PC-3 (cell line): ENCODE data around the gene HIPK2. TPM values are rescaled to one million over a fixed set of nuclear protein-coding genes. Genes with fewer than 3 reads are reported as not detected.

Source experiments
- ATAC-seq: fragments of 200-7000 bp; cut with Tn5 transposase; 2 replicates; pipeline ENCODE4 v1.9.1; 2020; ENCODE audit warnings: mild to moderate bottlenecking, moderate library complexity
- BruUV-seq: library from RNA; stranded (reverse); fragments of 400-500 nt; replicated peaks from 2 replicates; lab custom pipeline; 2021; lab: Mats Ljungman, UMichigan
- CTCF ChIA-PET: fragments of 300-600 bp; sonication (Branson Sonifier 250); formaldehyde crosslinking; loops from one replicate; lab custom pipeline; 2022; ENCODE audit warnings: antibody characterized with exemption; lab: Charles Lee
- POLR2A ChIA-PET: fragments of 300-600 bp; sonication (Branson Sonifier 250); formaldehyde crosslinking; loops from one replicate; lab custom pipeline; 2022; ENCODE audit warnings: antibody characterized with exemption; ENCODE audit not compliant: unreplicated experiment; lab: Charles Lee
- DNase-seq: peaks from one replicate; pipeline ENCODE4 v3.0.0-alpha.2; 2015
- H2AFZ ChIP-seq: fragments of 300-600 bp; sonication (generic); 2 replicates; pipeline ENCODE4 v1.6.0; 2016; ENCODE audit warnings: antibody characterized with exemption, low read length
- H3F3A ChIP-seq: fragments of 300-600 bp; sonication (generic); one replicate; pipeline ENCODE4 v1.6.0; 2017; ENCODE audit warnings: antibody characterized with exemption, low read length, control low read depth, mild to moderate bottlenecking; ENCODE audit not compliant: unreplicated experiment
- H3K27ac ChIP-seq: fragments of 300-600 bp; sonication (generic); 2 replicates; pipeline ENCODE4 v1.5.1; 2016; ENCODE audit warnings: mild to moderate bottlenecking, low read length
- H3K27me3 ChIP-seq: fragments of 300-600 bp; sonication (generic); 2 replicates; pipeline ENCODE4 v1.6.1; 2016; ENCODE audit warnings: low read length, mixed read lengths
- H3K36me3 ChIP-seq: fragments of 300-600 bp; sonication (generic); 2 replicates; pipeline ENCODE4 v1.6.1; 2016; ENCODE audit warnings: low read depth, mixed run types, low read length, mixed read lengths
- H3K4me1 ChIP-seq: fragments of 300-600 bp; sonication (generic); 2 replicates; pipeline ENCODE4 v1.5.1; 2016; ENCODE audit warnings: low read length; ENCODE audit not compliant: insufficient read depth
- H3K4me2 ChIP-seq: fragments of 300-600 bp; sonication (generic); 2 replicates; pipeline ENCODE4 v1.6.0; 2016; ENCODE audit warnings: low read length
- H3K4me3 ChIP-seq: fragments of 300-600 bp; sonication (generic); 2 replicates; pipeline ENCODE4 v1.5.1; 2016; ENCODE audit warnings: mild to moderate bottlenecking, low read length, mixed read lengths
- H3K79me2 ChIP-seq: fragments of 300-600 bp; sonication (generic); 2 replicates; pipeline ENCODE4 v1.6.1; 2017; ENCODE audit warnings: low read length, mixed read lengths
- H3K9ac ChIP-seq: fragments of 300-600 bp; sonication (generic); 2 replicates; pipeline ENCODE4 v1.6.0; 2016; ENCODE audit warnings: mild to moderate bottlenecking, low read length
- H3K9me2 ChIP-seq: fragments of 300-600 bp; sonication (generic); replicated peaks from 2 replicates; pipeline ENCODE4 v1.6.1; 2016; ENCODE audit warnings: mixed run types, low read length, mixed read lengths
- H3K9me3 ChIP-seq: fragments of 300-600 bp; sonication (generic); 2 replicates; pipeline ENCODE4 v1.6.1; 2016; ENCODE audit warnings: low read length, mixed read lengths
- H4K20me1 ChIP-seq: fragments of 300-600 bp; sonication (generic); 2 replicates; pipeline ENCODE4 v1.6.1; 2016; ENCODE audit warnings: low read length, mixed read lengths
- EZH2 ChIP-seq: fragments of 300-600 bp; sonication (generic); IDR thresholded peaks from one replicate; pipeline ENCODE4 v1.6.1; 2017; ENCODE audit warnings: antibody characterized with exemption, mild to moderate bottlenecking, low read length; ENCODE audit not compliant: unreplicated experiment
- EZH2phosphoT487 ChIP-seq: fragments of 300-600 bp; sonication (generic); IDR thresholded peaks from 2 replicates; pipeline ENCODE4 v1.6.1; 2018; ENCODE audit warnings: mild to moderate bottlenecking, antibody characterized with exemption, low read length, borderline replicate concordance
- intact Hi-C: fragments of 100-400 bp; cut with micrococcal nuclease; formaldehyde crosslinking; loops from 2 replicates; pipeline ENCODE4 v1.9.0; 2023
- total RNA-seq: library from RNA; depleted of rRNA; stranded (reverse); fragments of >200 nt; gene quantifications from 2 replicates; pipeline ENCODE4 v1.2.3, GENCODE V29; 2014
- TF ChIP-seq, protein P1 (sequence below): fragments of 300-600 bp; sonication (generic); conservative IDR thresholded peaks from 2 replicates; pipeline ENCODE4 v1.5.1; 2017; ENCODE audit warnings: antibody characterized with exemption, low read depth, mild to moderate bottlenecking, low read length

HIPK2 gene
- total RNA-seq, 1 experiment from 2014 or later, result 38.1 TPM

DNA sequence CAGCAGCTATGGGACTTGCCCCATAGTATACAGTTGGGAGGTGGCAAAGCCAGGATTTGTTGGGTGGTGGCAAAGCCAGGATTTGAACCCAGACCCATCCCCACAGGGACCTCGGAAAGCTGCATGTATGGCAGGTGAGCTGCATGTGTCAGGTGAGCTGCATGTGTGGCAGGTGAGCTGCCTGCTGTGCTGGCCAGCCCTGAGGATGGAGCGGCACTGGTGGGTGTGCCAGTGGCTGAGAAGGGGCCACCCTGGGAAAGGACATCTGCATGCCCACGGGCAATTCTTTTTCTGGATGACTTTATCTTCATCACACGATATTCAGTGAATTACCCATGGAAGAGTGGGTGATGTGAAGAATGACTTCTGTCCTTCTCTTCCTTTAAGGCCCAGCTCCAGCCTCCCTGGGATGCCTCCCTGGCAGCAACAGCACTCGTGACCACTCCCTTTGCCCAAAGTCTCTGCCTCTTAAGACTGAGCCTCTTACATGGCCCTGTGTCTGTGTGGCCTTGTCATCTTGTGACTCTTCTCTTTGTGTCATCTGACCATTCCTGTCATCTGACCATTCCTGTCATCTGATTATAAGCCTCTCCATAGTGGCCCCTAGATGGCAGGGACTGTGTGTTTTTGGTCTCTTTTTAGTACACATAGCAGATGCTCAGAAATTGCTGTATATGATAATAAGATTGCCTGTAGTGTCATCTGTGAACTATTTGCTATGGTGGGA lies 229.3 kb downstream of the HIPK2 start:
- no TSS peak for BruUV-seq
- POLR2A ChIA-PET, result no interaction called here

DNA sequence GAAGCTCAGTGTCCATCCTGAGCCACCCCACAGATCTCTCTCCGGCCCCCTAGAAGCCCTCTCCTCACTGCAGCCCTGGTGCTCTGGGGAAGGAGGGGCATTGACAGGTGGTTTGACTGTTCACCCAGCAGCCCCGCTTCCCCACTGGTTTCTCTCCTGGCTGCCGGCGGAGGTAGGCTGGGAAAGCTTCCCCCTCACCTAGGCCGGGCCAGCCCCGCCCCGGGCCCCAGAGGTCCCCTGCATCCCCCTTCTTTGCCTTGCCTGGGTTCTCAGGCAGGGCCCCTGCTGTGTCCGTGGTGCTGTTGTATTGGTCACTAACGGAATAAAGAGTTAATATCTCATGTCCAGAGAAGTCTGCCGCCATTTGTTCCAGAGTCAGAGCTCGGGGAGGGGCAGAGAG lies 233.2 kb downstream of the HIPK2 start:
- ATAC-seq (no peak), DNase-seq (no peak)
- no peak overlapping the region for H2AFZ ChIP-seq
- TF ChIP-seq EZH2 (no peak), EZH2phosphoT487 (no peak)
- TF ChIP-seq, protein P1, sequence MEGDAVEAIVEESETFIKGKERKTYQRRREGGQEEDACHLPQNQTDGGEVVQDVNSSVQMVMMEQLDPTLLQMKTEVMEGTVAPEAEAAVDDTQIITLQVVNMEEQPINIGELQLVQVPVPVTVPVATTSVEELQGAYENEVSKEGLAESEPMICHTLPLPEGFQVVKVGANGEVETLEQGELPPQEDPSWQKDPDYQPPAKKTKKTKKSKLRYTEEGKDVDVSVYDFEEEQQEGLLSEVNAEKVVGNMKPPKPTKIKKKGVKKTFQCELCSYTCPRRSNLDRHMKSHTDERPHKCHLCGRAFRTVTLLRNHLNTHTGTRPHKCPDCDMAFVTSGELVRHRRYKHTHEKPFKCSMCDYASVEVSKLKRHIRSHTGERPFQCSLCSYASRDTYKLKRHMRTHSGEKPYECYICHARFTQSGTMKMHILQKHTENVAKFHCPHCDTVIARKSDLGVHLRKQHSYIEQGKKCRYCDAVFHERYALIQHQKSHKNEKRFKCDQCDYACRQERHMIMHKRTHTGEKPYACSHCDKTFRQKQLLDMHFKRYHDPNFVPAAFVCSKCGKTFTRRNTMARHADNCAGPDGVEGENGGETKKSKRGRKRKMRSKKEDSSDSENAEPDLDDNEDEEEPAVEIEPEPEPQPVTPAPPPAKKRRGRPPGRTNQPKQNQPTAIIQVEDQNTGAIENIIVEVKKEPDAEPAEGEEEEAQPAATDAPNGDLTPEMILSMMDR, result no peak
- H3K9me3 ChIP-seq, result no peaks in the 10 kb centered on the region
- no peak overlapping the region for H3K9ac ChIP-seq
- no peak overlapping the region for H3K4me2 ChIP-seq
- intact Hi-C loops, result no loop called here
- H3F3A ChIP-seq, result no peaks in the 10 kb centered on the region
- POLR2A ChIA-PET, result no interaction called here
- H3K79me2 ChIP-seq, result no peaks in the 10 kb centered on the region
- H3K27me3 ChIP-seq, result no peaks in the 10 kb centered on the region
- no TSS peak for BruUV-seq
- no peak overlapping the region for H3K27ac ChIP-seq
- CTCF ChIA-PET, result no interaction called here
- H3K36me3 ChIP-seq, result no peaks in the 10 kb centered on the region
- no peaks in the 10 kb centered on the region for H3K9me2 ChIP-seq
- no peak overlapping the region for H3K4me3 ChIP-seq
- no peaks in the 10 kb centered on the region for H4K20me1 ChIP-seq
- no peaks in the 10 kb centered on the region for H3K4me1 ChIP-seq

More for the DNA sequence above, 229.3 kb downstream of the HIPK2 start:
- no peak overlapping the region for H3K27ac ChIP-seq
- ATAC-seq, result no peak
- H3K36me3 ChIP-seq, result no peaks in the 10 kb centered on the region
- H3K4me3 ChIP-seq, result no peak overlapping the region
- DNase-seq, result no peak
- no peak overlapping the region for H2AFZ ChIP-seq
- intact Hi-C loops, result no loop called here
- no peaks in the 10 kb centered on the region for H3F3A ChIP-seq
- H3K4me2 ChIP-seq, result no peak overlapping the region
- no peaks in the 10 kb centered on the region for H3K79me2 ChIP-seq
- CTCF ChIA-PET, result no interaction called here
- TF ChIP-seq, protein P1, result no peak
- TF ChIP-seq EZH2phosphoT487 (no peak), EZH2 (no peak)
- H3K27me3 ChIP-seq, result no peaks in the 10 kb centered on the region
- no peaks in the 10 kb centered on the region for H4K20me1 ChIP-seq
- H3K9me2 ChIP-seq, result no peaks in the 10 kb centered on the region
- H3K9me3 ChIP-seq, result no peaks in the 10 kb centered on the region
- H3K9ac ChIP-seq, result no peak overlapping the region
- H3K4me1 ChIP-seq, result peaks cover 4% of the 10 kb centered on the region; the same call in 1 of the 2 replicates
